Keratinocyte (primary cell): ENCODE data around the gene MRTFA.

Source experiments
- EZH2 ChIP-seq: IDR thresholded peaks from one replicate; pipeline ENCODE4 v1.6.1; 2012; ENCODE audit warnings: inconsistent platforms, mild to moderate bottlenecking, low read length, moderate library complexity
- TF ChIP-seq, protein P1 (sequence below), 3 experiments: IDR thresholded peaks in 1 of 3; conservative IDR thresholded peaks in 1 of 3; optimal IDR thresholded peaks in 1 of 3; 2 replicates in 2 of 3; 3 replicates in 1 of 3; pipeline versions ENCODE3 to v1.5.1; 2011; ENCODE audit warnings: low read length in 3 of 3, mild to moderate bottlenecking in 3 of 3, moderate library complexity in 2 of 3, control low read depth in 1 of 3, inconsistent platforms in 1 of 3; ENCODE audit not compliant: insufficient read depth in 2 of 3; ENCODE audit errors: extremely low read depth in 1 of 3

DNA sequence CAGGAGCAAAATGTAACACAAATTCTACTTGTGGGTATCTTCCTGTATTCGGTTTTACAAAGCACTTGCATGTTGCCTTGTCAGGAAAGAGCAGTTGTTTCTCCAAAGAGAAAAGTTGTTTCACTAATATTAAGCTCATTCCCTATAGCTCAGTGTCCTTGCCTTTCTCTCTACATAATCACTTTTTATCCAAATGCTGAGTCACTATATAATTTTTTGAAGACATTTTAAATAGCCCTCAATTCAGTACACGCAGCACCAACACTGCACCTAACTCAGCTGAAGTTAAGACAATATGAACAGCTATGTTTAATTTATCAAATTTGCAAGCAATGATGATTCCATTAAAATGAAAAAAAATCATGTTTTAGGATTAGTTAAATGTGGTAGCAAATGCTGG lies 14.5 kb upstream of the MRTFA start:
- TF ChIP-seq, protein P1, sequence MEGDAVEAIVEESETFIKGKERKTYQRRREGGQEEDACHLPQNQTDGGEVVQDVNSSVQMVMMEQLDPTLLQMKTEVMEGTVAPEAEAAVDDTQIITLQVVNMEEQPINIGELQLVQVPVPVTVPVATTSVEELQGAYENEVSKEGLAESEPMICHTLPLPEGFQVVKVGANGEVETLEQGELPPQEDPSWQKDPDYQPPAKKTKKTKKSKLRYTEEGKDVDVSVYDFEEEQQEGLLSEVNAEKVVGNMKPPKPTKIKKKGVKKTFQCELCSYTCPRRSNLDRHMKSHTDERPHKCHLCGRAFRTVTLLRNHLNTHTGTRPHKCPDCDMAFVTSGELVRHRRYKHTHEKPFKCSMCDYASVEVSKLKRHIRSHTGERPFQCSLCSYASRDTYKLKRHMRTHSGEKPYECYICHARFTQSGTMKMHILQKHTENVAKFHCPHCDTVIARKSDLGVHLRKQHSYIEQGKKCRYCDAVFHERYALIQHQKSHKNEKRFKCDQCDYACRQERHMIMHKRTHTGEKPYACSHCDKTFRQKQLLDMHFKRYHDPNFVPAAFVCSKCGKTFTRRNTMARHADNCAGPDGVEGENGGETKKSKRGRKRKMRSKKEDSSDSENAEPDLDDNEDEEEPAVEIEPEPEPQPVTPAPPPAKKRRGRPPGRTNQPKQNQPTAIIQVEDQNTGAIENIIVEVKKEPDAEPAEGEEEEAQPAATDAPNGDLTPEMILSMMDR (optimal IDR thresholded peaks at IDR 0.05 in 1 of 3, IDR thresholded peaks at IDR 0.05 in 1 of 3, conservative IDR thresholded peaks at IDR 0.05 in 1 of 3; ENCODE audit: extremely low read depth in 1 of 3, insufficient read depth in 2 of 3, low read length in 3 of 3) = no peak
- TF ChIP-seq EZH2 = no peak
